Neural progenitor cell (in vitro differentiated cells): ENCODE measurements around the gene TRAK2.

Experiments used
- EZH2 ChIP-seq: fragments of 200-600 bp; sonication (generic); IDR thresholded peaks from 2 replicates; pipeline ENCODE4 v1.6.1; 2017; ENCODE audit warnings: antibody characterized with exemption, mild to moderate bottlenecking, moderate library complexity
- EZH2phosphoT487 ChIP-seq: fragments of 200-600 bp; sonication (generic); IDR thresholded peaks from 2 replicates; pipeline ENCODE4 v1.6.1; 2017; ENCODE audit warnings: antibody characterized with exemption
- TF ChIP-seq, protein P1 (sequence below): fragments of 200-600 bp; sonication (generic); IDR thresholded peaks from 2 replicates; pipeline ENCODE4 v1.5.1; 2017; ENCODE audit warnings: antibody characterized with exemption, mild to moderate bottlenecking

DNA sequence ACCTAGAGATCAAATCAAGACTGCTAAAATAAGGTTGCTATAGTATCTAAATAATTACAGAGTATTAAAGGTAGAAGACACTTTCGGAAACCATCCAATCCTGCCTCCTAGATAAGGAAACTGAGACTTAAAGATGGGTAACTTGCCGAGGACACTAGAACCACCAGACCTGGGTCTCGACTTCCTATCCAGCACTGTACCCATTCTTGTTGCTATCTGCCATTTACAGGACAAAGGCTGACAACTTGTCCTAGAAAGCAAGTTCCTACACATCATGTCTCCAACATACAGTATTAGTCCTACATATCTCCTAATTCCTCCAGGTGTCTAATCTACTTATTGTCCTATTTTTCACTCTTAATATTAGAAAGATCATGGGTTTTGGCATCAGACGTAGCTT, 37.7 kb downstream of the TRAK2 start:
- TF ChIP-seq, protein P1, sequence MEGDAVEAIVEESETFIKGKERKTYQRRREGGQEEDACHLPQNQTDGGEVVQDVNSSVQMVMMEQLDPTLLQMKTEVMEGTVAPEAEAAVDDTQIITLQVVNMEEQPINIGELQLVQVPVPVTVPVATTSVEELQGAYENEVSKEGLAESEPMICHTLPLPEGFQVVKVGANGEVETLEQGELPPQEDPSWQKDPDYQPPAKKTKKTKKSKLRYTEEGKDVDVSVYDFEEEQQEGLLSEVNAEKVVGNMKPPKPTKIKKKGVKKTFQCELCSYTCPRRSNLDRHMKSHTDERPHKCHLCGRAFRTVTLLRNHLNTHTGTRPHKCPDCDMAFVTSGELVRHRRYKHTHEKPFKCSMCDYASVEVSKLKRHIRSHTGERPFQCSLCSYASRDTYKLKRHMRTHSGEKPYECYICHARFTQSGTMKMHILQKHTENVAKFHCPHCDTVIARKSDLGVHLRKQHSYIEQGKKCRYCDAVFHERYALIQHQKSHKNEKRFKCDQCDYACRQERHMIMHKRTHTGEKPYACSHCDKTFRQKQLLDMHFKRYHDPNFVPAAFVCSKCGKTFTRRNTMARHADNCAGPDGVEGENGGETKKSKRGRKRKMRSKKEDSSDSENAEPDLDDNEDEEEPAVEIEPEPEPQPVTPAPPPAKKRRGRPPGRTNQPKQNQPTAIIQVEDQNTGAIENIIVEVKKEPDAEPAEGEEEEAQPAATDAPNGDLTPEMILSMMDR = no peak
- TF ChIP-seq EZH2 (no peak), EZH2phosphoT487 (no peak)
